Stomach (tissue), 9 donors: ENCODE results near the gene WWOX. TPM values are rescaled to one million over a fixed set of nuclear protein-coding genes. Genes with fewer than 3 reads are reported as not detected.

Source experiments
- DNase-seq, 2 donors: peaks; one replicate each; pipeline versions ENCODE4 v3.0.0 to v3.0.0-alpha.2; 2013 to 2019
- H3K27ac ChIP-seq, 5 donors: fragments of 200-600 bp in 4 of 5; sonication (generic) in 4 of 5; one replicate each; pipeline ENCODE4 v1.5.1; 2013 to 2019; ENCODE audit warnings: mild to moderate bottlenecking in 1 of 5, moderate library complexity in 1 of 5
- H3K27me3 ChIP-seq, 3 donors: fragments of 200-600 bp; sonication (generic); one replicate each; pipeline ENCODE4 v1.5.1; 2017 to 2019; ENCODE audit warnings: mixed run types in 1 of 3
- H3K36me3 ChIP-seq, 4 donors: fragments of 200-600 bp; sonication (generic); 1 replicate in 3 of 4; 2 replicates in 1 of 4; pipeline ENCODE4 v1.5.1; 2016 to 2019
- H3K4me1 ChIP-seq, 4 donors: fragments of 200-600 bp; sonication (generic); one replicate each; pipeline ENCODE4 v1.5.1; 2016 to 2019
- H3K4me3 ChIP-seq, 4 donors: fragments of 200-600 bp; sonication (generic) in 3 of 4; one replicate each; pipeline ENCODE4 v1.5.1; 2016 to 2019; ENCODE audit warnings: mild to moderate bottlenecking in 1 of 4
- H3K9me3 ChIP-seq, 4 donors: fragments of 200-600 bp; sonication (generic); one replicate each; pipeline ENCODE4 v1.5.1; 2016 to 2019
- EP300 ChIP-seq: sonication (generic); formaldehyde crosslinking; IDR thresholded peaks from one replicate; pipeline ENCODE4 v1.6.1; 2017; ENCODE audit warnings: antibody characterized with exemption
- POLR2A ChIP-seq, 4 donors: fragments of 450-650 bp; IDR thresholded peaks; one replicate each; pipeline ENCODE4 v1.6.1; 2016; ENCODE audit warnings: antibody characterized with exemption in 4 of 4, control low read depth in 2 of 4, mild to moderate bottlenecking in 1 of 4, moderate library complexity in 1 of 4
- POLR2AphosphoS5 ChIP-seq, 3 donors: sonication (generic); formaldehyde crosslinking; IDR thresholded peaks; one replicate each; pipeline ENCODE4 v1.6.1; 2016; ENCODE audit warnings: antibody characterized with exemption in 3 of 3
- WGBS, 5 donors: extraction: QIAGEN DNeasy Blood & Tissue Kit in 3 of 5; methylation state at CpG; one replicate each; pipeline versions ENCODE4 v1.1.5 to v1.1.7; 2013 to 2018; 5-methylcytosine and 5-hydroxymethylcytosine counted together
- intact Hi-C: fragments of 100-400 bp; cut with DNase I; formaldehyde crosslinking; loops from one replicate; pipeline ENCODE4 v1.15.1; 2023; ENCODE audit warnings: low total_unique reads
- polyA plus RNA-seq, 3 donors: library from polyadenylated mRNA; stranded (reverse); fragments of 200-250 nt; gene quantifications; one replicate each; pipeline ENCODE4 v1.2.3, GENCODE V29; 2013
- total RNA-seq, 5 donors: library from RNA; depleted of rRNA; stranded (reverse); fragments of >200 nt; gene quantifications; one replicate each; pipeline versions ENCODE4 v1.1.0 to v1.2.3, GENCODE V29; 2014 to 2016
- TF ChIP-seq, protein P1 (sequence below), 7 experiments: fragments of 450-650 bp in 4 of 7; fragments of 200-600 bp in 3 of 7; sonication (generic) in 3 of 7; IDR thresholded peaks; one replicate each; pipeline ENCODE4 v1.5.1; 2016 to 2019; ENCODE audit warnings: antibody characterized with exemption in 7 of 7, control low read depth in 2 of 7, mild to moderate bottlenecking in 1 of 7
- donor health status: healthy with polysubstance abuse.
- donor health status: Bipolar disorder and iron deficiency.
- donor health status: healthy.

Gene WWOX
- total and polyA plus RNA-seq, 8 donors, result 7.7 to 129 (median 48.7) TPM

DNA sequence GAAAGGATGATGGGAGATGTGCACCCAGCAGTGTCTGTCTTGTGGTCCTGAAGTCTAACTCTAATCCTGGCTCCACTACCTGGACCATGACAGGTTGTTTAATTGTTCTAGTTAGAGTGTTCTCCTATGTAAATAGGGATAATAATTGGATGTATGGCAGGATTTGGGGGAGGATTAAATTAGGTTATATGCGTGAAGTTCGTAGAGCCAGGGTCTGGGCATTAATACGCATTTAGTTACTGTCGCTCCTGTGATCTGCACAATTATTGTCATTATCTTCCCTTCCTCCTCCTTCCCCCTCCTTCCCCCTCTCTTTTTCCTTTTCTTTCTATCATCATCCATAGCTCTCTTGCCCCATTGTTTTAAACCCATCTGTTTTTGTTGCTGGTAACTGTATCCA, 210.3 kb downstream of the WWOX start:
- TF ChIP-seq POLR2AphosphoS5 (IDR thresholded peaks at IDR 0.05) (no peak), POLR2A (IDR thresholded peaks at IDR 0.05) (no peak)
- TF ChIP-seq, protein P1, sequence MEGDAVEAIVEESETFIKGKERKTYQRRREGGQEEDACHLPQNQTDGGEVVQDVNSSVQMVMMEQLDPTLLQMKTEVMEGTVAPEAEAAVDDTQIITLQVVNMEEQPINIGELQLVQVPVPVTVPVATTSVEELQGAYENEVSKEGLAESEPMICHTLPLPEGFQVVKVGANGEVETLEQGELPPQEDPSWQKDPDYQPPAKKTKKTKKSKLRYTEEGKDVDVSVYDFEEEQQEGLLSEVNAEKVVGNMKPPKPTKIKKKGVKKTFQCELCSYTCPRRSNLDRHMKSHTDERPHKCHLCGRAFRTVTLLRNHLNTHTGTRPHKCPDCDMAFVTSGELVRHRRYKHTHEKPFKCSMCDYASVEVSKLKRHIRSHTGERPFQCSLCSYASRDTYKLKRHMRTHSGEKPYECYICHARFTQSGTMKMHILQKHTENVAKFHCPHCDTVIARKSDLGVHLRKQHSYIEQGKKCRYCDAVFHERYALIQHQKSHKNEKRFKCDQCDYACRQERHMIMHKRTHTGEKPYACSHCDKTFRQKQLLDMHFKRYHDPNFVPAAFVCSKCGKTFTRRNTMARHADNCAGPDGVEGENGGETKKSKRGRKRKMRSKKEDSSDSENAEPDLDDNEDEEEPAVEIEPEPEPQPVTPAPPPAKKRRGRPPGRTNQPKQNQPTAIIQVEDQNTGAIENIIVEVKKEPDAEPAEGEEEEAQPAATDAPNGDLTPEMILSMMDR (IDR thresholded peaks at IDR 0.05), result no peak
- intact Hi-C loops, result no loop called here
- no peaks in the 10 kb centered on the region for H3K27me3 ChIP-seq
- no peak overlapping the region for H3K4me3 ChIP-seq
- no peaks in the 10 kb centered on the region for H3K9me3 ChIP-seq
- 91 to 100% (median 96%) methylated on average over 4 of the region's 4 CpGs for WGBS, 5 donors
- peaks cover 0 to 23% (median 12%) of the 10 kb centered on the region in 4 donors for H3K4me1 ChIP-seq
- H3K36me3 ChIP-seq, result no peaks in the 10 kb centered on the region
- no peak overlapping the region for H3K27ac ChIP-seq
- no peak for DNase-seq

DNA sequence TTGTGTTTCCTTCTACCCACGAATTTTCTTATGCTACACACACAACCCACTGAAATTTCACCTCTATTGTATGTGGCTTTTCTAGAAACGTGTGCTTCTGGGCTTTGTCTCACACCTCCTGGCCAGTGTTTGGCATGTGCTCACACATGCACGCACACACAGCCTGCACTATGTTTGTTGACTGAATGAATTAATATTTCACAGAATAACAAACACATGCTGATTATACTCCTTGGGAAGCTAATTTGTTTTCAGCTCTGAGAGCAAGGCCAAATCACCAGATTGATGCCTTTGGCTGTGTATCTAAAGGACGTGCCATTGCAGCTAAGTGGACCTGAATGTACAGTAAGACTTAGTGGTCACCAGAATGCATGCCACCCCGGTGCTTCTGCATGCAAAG, 210.7 kb downstream of the WWOX start:
- Histone ChIP-seq H3K27ac (no peak overlapping the region), H3K27me3 (no peaks in the 10 kb centered on the region), H3K4me3 (no peak overlapping the region), H3K36me3 (no peaks in the 10 kb centered on the region), H3K9me3 (no peaks in the 10 kb centered on the region), H3K4me1 (peaks cover 0 to 23% (median 12%) of the 10 kb centered on the region in 4 donors)
- TF ChIP-seq EP300, result no peak
- intact Hi-C loops, result no loop called here
- 23 to 59% (median 37%) methylated on average over 5 of the region's 5 CpGs for WGBS, 5 donors
- peak; percentile 41 to 43 for DNase-seq

DNA sequence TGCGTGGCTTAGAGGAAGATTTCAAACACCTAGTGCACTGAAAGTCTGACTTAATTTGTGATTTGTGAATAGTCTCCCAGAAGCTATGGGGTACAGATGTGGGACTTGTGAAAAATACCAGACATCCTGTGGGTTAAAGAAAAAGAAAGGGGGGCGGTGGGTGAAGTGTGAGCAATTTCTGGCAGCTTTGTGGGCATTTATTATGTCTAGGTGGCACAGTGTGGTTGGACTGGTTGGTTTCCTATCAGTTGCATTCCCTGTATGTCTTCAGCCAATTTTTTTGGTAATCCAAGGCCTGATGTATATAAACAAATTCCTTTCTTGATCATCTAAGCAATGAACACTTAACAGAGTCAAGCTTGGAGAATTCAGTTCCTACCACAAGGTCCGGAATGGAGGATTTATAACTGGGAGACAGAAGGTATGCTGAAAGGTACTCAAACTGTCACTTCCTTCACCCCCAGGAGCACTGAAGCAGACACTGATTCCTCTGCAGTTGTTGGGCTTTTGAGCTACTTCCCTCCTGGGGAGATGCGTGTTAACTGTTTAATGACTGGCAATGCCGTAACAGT, 211.6 kb downstream of the WWOX start:
- Histone ChIP-seq H3K27me3 (no peaks in the 10 kb centered on the region), H3K27ac (peak overlapping the region in 1 of 5 donors; percentile 1), H3K4me1 (peaks cover 0 to 23% (median 12%) of the 10 kb centered on the region in 4 donors), H3K4me3 (no peak overlapping the region), H3K9me3 (no peaks in the 10 kb centered on the region), H3K36me3 (no peaks in the 10 kb centered on the region)
- 62 to 80% (median 72%) methylated on average over 5 of the region's 5 CpGs for WGBS, 5 donors
- intact Hi-C loops, result no loop called here
- TF ChIP-seq, protein P1 (IDR thresholded peaks at IDR 0.05), result no peak
- TF ChIP-seq POLR2AphosphoS5 (IDR thresholded peaks at IDR 0.05), result no peak
- no peak for TF ChIP-seq EP300
- no peak for TF ChIP-seq POLR2A (IDR thresholded peaks at IDR 0.05)
- no peak for DNase-seq

DNA sequence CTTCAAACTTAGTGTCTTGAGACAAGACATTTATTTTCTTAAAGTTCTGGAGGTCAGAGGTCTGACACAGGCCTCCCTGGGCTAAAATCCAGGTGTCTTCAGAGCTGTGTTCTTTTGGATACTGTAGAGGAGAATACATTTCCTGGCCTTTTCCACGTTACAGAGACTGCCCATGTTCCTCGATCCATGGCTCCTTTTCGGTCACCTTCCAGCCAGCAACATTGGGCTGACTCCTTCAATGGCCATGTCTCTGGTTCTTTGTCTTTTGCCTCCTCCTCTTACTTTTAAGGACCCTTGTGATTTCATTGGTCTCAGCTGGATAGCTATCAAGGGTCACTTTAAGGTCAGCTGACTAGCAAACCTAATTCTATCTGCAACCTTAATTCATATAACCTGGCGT, 212.4 kb downstream of the WWOX start:
- Histone ChIP-seq H3K36me3 (no peaks in the 10 kb centered on the region), H3K4me1 (peaks cover 0 to 23% (median 12%) of the 10 kb centered on the region in 4 donors), H3K9me3 (no peaks in the 10 kb centered on the region), H3K27me3 (no peaks in the 10 kb centered on the region), H3K4me3 (no peak overlapping the region), H3K27ac (no peak overlapping the region)
- 80 to 97% (median 86%) methylated on average over 4 of the region's 4 CpGs for WGBS, 5 donors
- no peak for TF ChIP-seq POLR2A (IDR thresholded peaks at IDR 0.05)
- no peak for TF ChIP-seq POLR2AphosphoS5 (IDR thresholded peaks at IDR 0.05)
- TF ChIP-seq, protein P1 (IDR thresholded peaks at IDR 0.05), result no peak
- no peak for TF ChIP-seq EP300
- no peak for DNase-seq
- intact Hi-C loops, result no loop called here

DNA sequence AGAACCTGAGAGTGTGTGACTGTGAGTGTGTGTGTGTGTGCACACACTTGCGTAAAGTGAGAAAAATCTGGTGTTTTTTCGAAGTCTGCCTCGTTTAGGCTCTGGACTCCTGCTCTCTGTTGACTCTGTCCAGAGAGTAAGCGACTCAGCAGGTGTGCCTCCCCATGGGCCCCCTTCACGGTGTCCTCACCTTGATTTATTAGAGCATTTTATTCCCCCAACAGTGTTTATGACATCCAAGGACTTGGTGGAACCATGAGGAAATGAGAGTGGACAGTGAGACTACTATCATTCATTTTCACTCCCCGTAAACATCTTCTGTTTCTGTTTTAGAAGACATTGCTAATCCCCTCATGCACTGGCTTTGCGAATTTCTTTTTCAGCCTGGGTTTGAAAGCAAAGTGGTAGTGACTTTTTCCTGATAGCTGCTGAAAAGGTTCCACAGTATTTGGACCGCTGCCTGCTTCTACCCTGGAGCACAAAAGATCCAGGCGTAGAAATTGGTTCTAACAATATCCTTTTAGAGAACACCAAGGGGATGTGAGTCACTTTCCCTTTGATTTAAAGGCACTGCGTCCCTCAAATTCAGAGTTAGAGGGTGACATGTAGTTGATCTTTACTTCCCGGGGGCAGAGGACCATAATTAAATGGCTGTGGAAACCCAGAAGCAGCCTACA, 218.2 kb downstream of the WWOX start:
- intact Hi-C loops, result no loop called here
- TF ChIP-seq EP300 (no peak), POLR2A (IDR thresholded peaks at IDR 0.05) (no peak), POLR2AphosphoS5 (IDR thresholded peaks at IDR 0.05) (no peak)
- TF ChIP-seq, protein P1 (IDR thresholded peaks at IDR 0.05), result no peak
- DNase-seq, result peak in 1 of 2 donors; percentile 27
- Histone ChIP-seq H3K27me3 (no peaks in the 10 kb centered on the region), H3K4me1 (peaks cover 0 to 12% (median 0%) of the 10 kb centered on the region in 4 donors), H3K36me3 (no peaks in the 10 kb centered on the region), H3K4me3 (peak overlapping the region in 2 of 4 donors; percentile 11 to 17), H3K27ac (peak overlapping the region in 1 of 5 donors; percentile 31), H3K9me3 (no peaks in the 10 kb centered on the region)
- WGBS, 5 donors, result 33 to 53% (median 43%) methylated on average over 11 of the region's 11 CpGs
